NT2/D1 (cell line): ENCODE measurements around the gene MPP1.
"Not testable (repeated sequence)": the region's sequence is repeated elsewhere in the genome, so short reads cannot be mapped to it uniquely, and the experiment has no call there.

Source experiments
- DNase-seq: peaks from one replicate; pipeline ENCODE4 v3.0.0-alpha.2; 2011; ENCODE audit warnings: low read depth, low spot score
- H3K27me3 ChIP-seq: 2 replicates; pipeline ENCODE4 v1.6.0; 2011; ENCODE audit warnings: mild to moderate bottlenecking; ENCODE audit not compliant: insufficient read length, insufficient read depth
- H3K36me3 ChIP-seq: 2 replicates; pipeline ENCODE4 v1.6.1; 2011; ENCODE audit warnings: mild to moderate bottlenecking, low read length, mixed read lengths; ENCODE audit not compliant: insufficient read depth, insufficient read length
- H3K4me1 ChIP-seq: 2 replicates; pipeline ENCODE4 v1.5.1; 2011; ENCODE audit not compliant: insufficient read depth, insufficient read length
- H3K4me3 ChIP-seq: 2 replicates; pipeline ENCODE4 v1.5.1; 2011; ENCODE audit warnings: low read depth; ENCODE audit not compliant: insufficient read length
- H3K9ac ChIP-seq: 2 replicates; pipeline ENCODE4 v1.6.0; 2011; ENCODE audit warnings: low read depth; ENCODE audit not compliant: insufficient read length
- H3K9me3 ChIP-seq: 2 replicates; pipeline ENCODE4 v1.5.1; 2011; ENCODE audit warnings: mild to moderate bottlenecking, low read length; ENCODE audit not compliant: insufficient read depth
- SUZ12 ChIP-seq: IDR thresholded peaks from 2 replicates; pipeline ENCODE4 v1.6.1; 2011; ENCODE audit not compliant: insufficient read length, insufficient read depth; ENCODE audit errors: extremely low read depth
- YY1 ChIP-seq: IDR thresholded peaks from 2 replicates; pipeline ENCODE4 v1.6.1; 2011; ENCODE audit not compliant: insufficient read length, insufficient read depth
- ZNF274 ChIP-seq: IDR thresholded peaks from 2 replicates; pipeline ENCODE4 v1.6.1; 2011; ENCODE audit warnings: mild to moderate bottlenecking, low read depth, low read length

The MPP1 gene

GRCh38 chrX:154828016-154828408 is 22.7 kb upstream of the MPP1 start:
- Histone ChIP-seq H3K9ac (no peak overlapping the region), H3K27me3 (no peaks in the 10 kb centered on the region), H3K36me3 (no peaks in the 10 kb centered on the region), H3K9me3 (no peaks in the 10 kb centered on the region), H3K4me1 (no peaks in the 10 kb centered on the region), H3K4me3 (no peak overlapping the region)
- DNase-seq, result no peak
- TF ChIP-seq SUZ12, result no peak
- no peak for TF ChIP-seq YY1
- no peak for TF ChIP-seq ZNF274

- no peaks in the 10 kb centered on the region for H3K36me3 ChIP-seq
- TF ChIP-seq ZNF274, result no peak
- TF ChIP-seq YY1, result no peak
- no peak for TF ChIP-seq SUZ12
- H3K9ac ChIP-seq, result no peak overlapping the region
- H3K4me1 ChIP-seq, result no peaks in the 10 kb centered on the region
- H3K27me3 ChIP-seq, result no peaks in the 10 kb centered on the region
- no peak for DNase-seq
- H3K9me3 ChIP-seq, result no peaks in the 10 kb centered on the region
- H3K4me3 ChIP-seq, result no peak overlapping the region
These were observed 22.1 kb upstream of the MPP1 start for GRCh38 chrX:154827194-154828015.

- not testable (repeated sequence) for H3K27me3 ChIP-seq, H3K4me3 ChIP-seq, H3K9me3 ChIP-seq, H3K9ac ChIP-seq, H3K36me3 ChIP-seq, H3K4me1 ChIP-seq, DNase-seq
These were observed 20.3 kb upstream of the MPP1 start for GRCh38 chrX:154825586-154825985.

DNA sequence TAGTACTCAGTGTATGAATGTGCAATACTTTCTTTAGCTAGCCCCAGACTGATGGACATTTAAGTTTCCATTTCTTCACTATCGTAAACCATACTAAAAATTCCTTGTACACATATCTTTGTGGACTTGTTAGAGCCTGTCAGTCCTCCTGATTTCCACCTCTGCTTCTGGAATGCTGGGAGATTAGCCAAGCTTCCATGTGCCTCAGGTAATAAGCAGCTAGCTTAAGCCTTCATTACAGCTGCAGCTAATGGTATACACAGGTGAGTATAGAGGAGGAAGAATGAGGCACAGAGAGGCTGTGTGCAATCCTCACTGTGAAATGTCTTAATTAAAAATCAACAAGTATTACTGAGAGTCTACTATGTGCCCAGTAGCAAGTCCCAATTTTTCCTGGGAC is 19.4 kb upstream of the MPP1 start:
- no peaks in the 10 kb centered on the region for H3K36me3 ChIP-seq
- no peak overlapping the region for H3K4me3 ChIP-seq
- H3K9me3 ChIP-seq, result no peaks in the 10 kb centered on the region
- no peaks in the 10 kb centered on the region for H3K4me1 ChIP-seq
- no peaks in the 10 kb centered on the region for H3K27me3 ChIP-seq
- no peak for TF ChIP-seq ZNF274
- no peak for TF ChIP-seq YY1
- TF ChIP-seq SUZ12, result no peak
- no peak for DNase-seq
- H3K9ac ChIP-seq, result no peak overlapping the region

DNA sequence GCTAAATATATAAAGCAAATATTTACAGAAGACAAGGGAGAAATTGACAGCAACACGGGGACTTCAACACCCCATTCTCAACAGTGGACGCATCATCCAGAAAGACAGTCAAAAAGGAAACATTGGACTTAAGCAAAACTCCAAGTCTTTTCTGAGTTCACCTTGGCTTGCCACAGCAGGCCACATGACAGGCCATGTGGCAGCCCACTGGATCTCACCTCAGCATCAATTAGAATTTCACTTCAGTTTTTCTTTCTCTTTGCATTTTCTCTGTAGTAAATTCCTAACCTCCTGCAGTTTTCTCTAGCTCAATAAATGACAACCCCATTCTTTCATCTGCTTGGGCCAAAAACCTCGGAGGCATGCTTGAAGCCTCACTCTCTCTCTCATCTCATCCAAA is 16.7 kb upstream of the MPP1 start:
- H3K27me3 ChIP-seq, result no peaks in the 10 kb centered on the region
- no peak for DNase-seq
- no peak overlapping the region for H3K4me3 ChIP-seq
- H3K9ac ChIP-seq, result no peak overlapping the region
- no peaks in the 10 kb centered on the region for H3K9me3 ChIP-seq
- no peaks in the 10 kb centered on the region for H3K4me1 ChIP-seq
- TF ChIP-seq YY1 (no peak), SUZ12 (no peak), ZNF274 (no peak)
- no peaks in the 10 kb centered on the region for H3K36me3 ChIP-seq

- no peaks in the 10 kb centered on the region for H3K4me1 ChIP-seq
- no peak overlapping the region for H3K9ac ChIP-seq
- H3K36me3 ChIP-seq, result no peaks in the 10 kb centered on the region
- H3K4me3 ChIP-seq, result no peak overlapping the region
- H3K9me3 ChIP-seq, result no peaks in the 10 kb centered on the region
- H3K27me3 ChIP-seq, result no peaks in the 10 kb centered on the region
- no peak for TF ChIP-seq ZNF274
- TF ChIP-seq SUZ12, result no peak
- TF ChIP-seq YY1, result no peak
- DNase-seq, result no peak
These were observed 16.2 kb upstream of the MPP1 start for GRCh38 chrX:154821523-154821922.

GRCh38 chrX:154819771-154820341 is 14.6 kb upstream of the MPP1 start:
- no peak for TF ChIP-seq ZNF274
- no peak for TF ChIP-seq SUZ12
- no peak for TF ChIP-seq YY1
- Histone ChIP-seq H3K36me3 (no peaks in the 10 kb centered on the region), H3K27me3 (no peaks in the 10 kb centered on the region), H3K9ac (no peak overlapping the region), H3K9me3 (no peaks in the 10 kb centered on the region), H3K4me3 (no peak overlapping the region), H3K4me1 (no peaks in the 10 kb centered on the region)
- DNase-seq, result no peak
